Chondrocyte (in vitro differentiated cells): ENCODE data around the gene PRDM10. TPM values are rescaled to one million over a fixed set of nuclear protein-coding genes. Genes with fewer than 3 reads are reported as not detected.
A peak's percentile ranks its signal among the peaks of the same experiment; 100 is the strongest.

Experiments
- DNase-seq: peaks from one replicate; pipeline ENCODE4 v3.0.0; 2021; ENCODE audit warnings: mixed read lengths, low spot score
- H3K27ac Mint-ChIP-seq: one replicate; pipeline ENCODE4 v1.8.0; 2021; ENCODE audit warnings: mild to moderate bottlenecking, moderate library complexity, mixed read lengths; ENCODE audit not compliant: unreplicated experiment
- H3K27me3 Mint-ChIP-seq: 2 replicates; pipeline ENCODE4 v1.8.0; 2021; ENCODE audit warnings: low read depth, mixed read lengths
- H3K36me3 Mint-ChIP-seq: 2 replicates; pipeline ENCODE4 v1.8.0; 2021; ENCODE audit warnings: low read depth, mixed read lengths
- H3K4me1 Mint-ChIP-seq: 2 replicates; pipeline ENCODE4 v1.8.0; 2021; ENCODE audit warnings: low read depth, mild to moderate bottlenecking, mixed read lengths
- H3K4me3 Mint-ChIP-seq: one replicate; pipeline ENCODE4 v1.8.0; 2021; ENCODE audit warnings: mild to moderate bottlenecking, moderate library complexity, mixed read lengths; ENCODE audit not compliant: unreplicated experiment
- H3K9me3 Mint-ChIP-seq: 2 replicates; pipeline ENCODE4 v1.8.0; 2021; ENCODE audit warnings: low read depth, mixed read lengths
- CTCF ChIP-seq: fragments of 200-600 bp; sonication (generic); IDR thresholded peaks from 2 replicates; pipeline ENCODE4 v1.5.0; 2021; ENCODE audit warnings: antibody characterized with exemption, mild to moderate bottlenecking, moderate library complexity
- total RNA-seq: library from RNA; stranded (reverse); gene quantifications from 3 replicates; pipeline ENCODE4 v1.2.1, GENCODE V29; 2021

Gene PRDM10
- total RNA-seq, 1 donor from 2014 or later: 8.2 TPM

DNA sequence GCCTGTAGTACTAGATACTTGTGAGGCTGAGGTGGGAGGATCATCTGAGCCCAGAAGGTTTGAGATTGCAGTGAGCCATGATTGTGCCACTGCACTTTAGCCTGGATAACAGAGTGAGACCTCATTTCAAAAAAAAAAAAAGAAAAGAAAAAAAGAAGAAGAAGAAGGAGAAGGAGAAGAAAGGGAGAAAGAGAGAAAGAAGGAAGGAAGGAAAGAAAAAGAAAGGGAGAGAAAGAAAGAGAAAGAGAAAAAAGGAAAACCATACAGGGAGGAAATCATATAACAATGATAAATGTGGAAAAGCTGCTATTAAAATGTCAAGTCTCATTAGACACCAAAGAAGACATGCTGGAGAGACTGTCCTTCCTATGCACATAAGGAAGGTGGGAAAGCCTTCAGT, 5.7 kb upstream of the PRDM10 start:
- no peak for DNase-seq
- H3K4me1 Mint-ChIP-seq: peaks cover 12% of the 10 kb centered on the region
- H3K27ac Mint-ChIP-seq: no peak overlapping the region
- no peak for TF ChIP-seq CTCF
- no peaks in the 10 kb centered on the region for H3K9me3 Mint-ChIP-seq
- no peak overlapping the region for H3K4me3 Mint-ChIP-seq
- H3K36me3 Mint-ChIP-seq: no peaks in the 10 kb centered on the region
- H3K27me3 Mint-ChIP-seq: no peaks in the 10 kb centered on the region

GRCh38 chr11:130006929-130007328, 4.3 kb upstream of the PRDM10 start:
- Mint-ChIP-seq H3K4me1 (peaks cover 12% of the 10 kb centered on the region), H3K27me3 (no peaks in the 10 kb centered on the region), H3K4me3 (no peak overlapping the region), H3K9me3 (no peaks in the 10 kb centered on the region), H3K27ac (no peak overlapping the region), H3K36me3 (no peaks in the 10 kb centered on the region)
- DNase-seq: no peak
- TF ChIP-seq CTCF: no peak

DNA sequence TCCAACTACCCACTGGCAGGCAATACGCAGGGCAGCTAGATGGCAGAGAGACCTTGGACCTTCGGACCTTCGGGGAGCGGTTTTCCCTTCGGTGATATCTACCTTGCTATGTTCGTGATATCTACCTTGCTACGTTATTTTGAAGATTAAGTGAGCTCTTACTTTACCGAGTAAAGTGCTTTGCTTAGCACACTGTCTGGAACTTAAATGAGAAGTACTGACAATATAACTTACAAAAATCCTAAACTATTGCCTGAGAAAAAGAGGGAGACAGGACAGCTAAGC, 1.0 kb upstream of the PRDM10 start:
- H3K27me3 Mint-ChIP-seq: no peaks in the 10 kb centered on the region

DNA sequence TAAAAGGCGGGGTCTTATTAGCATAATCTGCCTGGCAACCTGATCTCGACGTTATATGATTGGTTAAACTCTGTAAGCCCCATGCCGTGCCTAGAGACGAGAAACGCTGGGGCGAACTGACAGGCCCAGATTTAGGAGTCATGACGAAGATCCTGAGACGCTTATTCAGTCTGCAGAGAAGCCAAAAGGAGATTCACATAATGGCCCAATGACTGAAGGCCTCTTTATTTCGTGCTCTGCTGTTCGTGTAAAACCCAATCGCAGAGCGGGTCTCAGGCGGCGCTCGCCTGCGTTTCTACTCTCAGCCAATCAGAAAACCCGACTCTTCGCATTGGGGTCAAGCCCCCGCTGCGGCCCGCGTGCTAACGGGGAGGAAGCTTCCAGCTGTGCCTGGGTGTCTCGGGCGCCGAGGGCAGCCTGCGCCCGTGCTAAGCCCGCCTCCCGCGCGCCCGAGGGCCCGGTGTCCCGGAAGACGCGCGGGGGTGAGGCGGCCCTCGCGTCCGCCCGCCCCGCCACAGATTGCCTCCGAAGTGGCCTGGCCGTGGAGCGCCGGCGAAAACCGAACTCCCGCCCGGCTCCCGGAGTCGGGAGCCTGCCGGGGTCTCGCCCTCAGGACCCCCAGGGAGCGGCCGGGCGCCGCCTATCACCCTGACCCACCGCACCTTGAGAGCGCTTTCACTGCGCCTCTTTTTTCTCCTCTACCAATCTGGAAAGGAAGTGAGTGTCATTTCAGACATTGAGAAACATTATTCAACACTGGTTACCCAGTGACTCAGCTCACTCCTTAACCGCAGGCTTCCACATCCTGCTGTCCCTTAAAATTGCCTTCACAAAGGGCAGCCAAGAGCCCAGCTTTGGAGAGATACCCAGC, 446 bp upstream of the PRDM10 start:
- H3K9me3 Mint-ChIP-seq: no peaks in the 10 kb centered on the region
- no peaks in the 10 kb centered on the region for H3K36me3 Mint-ChIP-seq
- peak overlapping the region; percentile 95 for H3K4me3 Mint-ChIP-seq

More for the DNA sequence above, 1.0 kb upstream of the PRDM10 start:
- Mint-ChIP-seq H3K27ac (peak overlapping the region; percentile 99), H3K36me3 (no peaks in the 10 kb centered on the region), H3K9me3 (no peaks in the 10 kb centered on the region), H3K4me1 (peaks cover 26% of the 10 kb centered on the region), H3K4me3 (peak overlapping the region; percentile 95)
- TF ChIP-seq CTCF: peak; percentile 17
- no peak for DNase-seq

More for the DNA sequence above, 446 bp upstream of the PRDM10 start:
- H3K27me3 Mint-ChIP-seq: no peaks in the 10 kb centered on the region
- DNase-seq: peak; percentile 96
- no peak for TF ChIP-seq CTCF
- peaks cover 27% of the 10 kb centered on the region for H3K4me1 Mint-ChIP-seq
- peak overlapping the region; percentile 100 for H3K27ac Mint-ChIP-seq
